Measurements from ENCODE around the gene MORN1. TPM values are rescaled to one million over a fixed set of nuclear protein-coding genes. Genes with fewer than 3 reads are reported as not detected.

The MORN1 gene
- total and polyA plus RNA-seq, 9 of the 15 experiments (the other 6 are each of a cell fraction or from before 2014, with no cell fraction given): 0.24 to 9.3 (median 4.2) TPM

- TF ChIP-seq POLR2G (IDR thresholded peaks at IDR 0.05; ENCODE audit: low read depth, low read length): peak; percentile 76
- no peak for TF ChIP-seq ZNF699 (CRISPR knock-in tag; IDR thresholded peaks at IDR 0.05; ENCODE audit: insufficient replicate concordance)
- peak; percentile 29 for TF ChIP-seq PRDM10 (IDR thresholded peaks at IDR 0.05; ENCODE audit: partially characterized antibody)
- TF ChIP-seq ZNF639 (CRISPR knock-in tag; conservative IDR thresholded peaks at IDR 0.05 in 1 of 2, IDR thresholded peaks at IDR 0.05 in 1 of 2): no peak
- TF ChIP-seq SMARCA5 (IDR thresholded peaks at IDR 0.05): no peak
- TF ChIP-seq BCOR (IDR thresholded peaks at IDR 0.05): no peak
- no peak for TF ChIP-seq FOXK1 (CRISPR knock-in tag; IDR thresholded peaks at IDR 0.05; ENCODE audit: borderline replicate concordance)
- no peak for TF ChIP-seq NUFIP1 (IDR thresholded peaks at IDR 0.05; ENCODE audit: partially characterized antibody)
- no peak for TF ChIP-seq MECOM (CRISPR knock-in tag; IDR thresholded peaks at IDR 0.05)
- TF ChIP-seq CTCF (IDR thresholded peaks at IDR 0.05 in 2 of 3, conservative IDR thresholded peaks at IDR 0.05 in 1 of 3; ENCODE audit: insufficient read depth in 2 of 3, low read depth in 1 of 3, low read length in 3 of 3): peak in 1 of 3 experiments; percentile 40; a peak in 3 of 6 replicates
Observed at GRCh38 chr1:2384941-2385481, 6.3 kb downstream of the MORN1 start (continued).

Data from K562 (cell line).